ENCODE results near the gene FAM227B. TPM values are rescaled to one million over a fixed set of nuclear protein-coding genes. Genes with fewer than 3 reads are reported as not detected.
A peak's percentile ranks its signal among the peaks of the same experiment; 100 is the strongest.
"Not testable (repeated sequence)": the region's sequence is repeated elsewhere in the genome, so short reads cannot be mapped to it uniquely, and the experiment has no call there.

The FAM227B gene
- total RNA-seq = 15.6 TPM
- long read RNA-seq, partial matches to known transcripts = 8 of 22 reads
- long read RNA-seq, other reads (novel, unspliced or antisense) = 13 of 22 reads

GRCh38 chr15:49620658-49621368 lies at the start of gene FAM227B, which contains the start of gene DTWD1:
Gene FAM227B, minus strand, starts transcription at chr15:49620818. Its CDS starts 5,647 bp downstream, at chr15:49615171.
Gene DTWD1, plus strand, starts transcription at chr15:49621048. Its CDS starts 4,120 bp downstream, at chr15:49625168.
- DNase-seq (peak; percentile 98), ATAC-seq (peak; percentile 100)
- intact Hi-C loops (cut with micrococcal nuclease) = no loop called here

GRCh38 chr15:49669288-49669687 lies 48.7 kb upstream of the FAM227B start:
- no peak for ATAC-seq
- no peak for DNase-seq
- intact Hi-C loops (cut with micrococcal nuclease) = no loop called here

- intact Hi-C loops (cut with micrococcal nuclease); ATAC-seq; DNase-seq: not testable (repeated sequence)
Observed at GRCh38 chr15:49666486-49666885, 45.9 kb upstream of the FAM227B start.

GRCh38 chr15:49664716-49665115 lies 44.1 kb upstream of the FAM227B start:
- DNase-seq (no peak), ATAC-seq (no peak)
- intact Hi-C loops (cut with micrococcal nuclease) = no loop called here

GRCh38 chr15:49656734-49657133 lies 36.1 kb upstream of the FAM227B start:
- ATAC-seq = no peak
- intact Hi-C loops (cut with micrococcal nuclease) = no loop called here

GRCh38 chr15:49652922-49653321 lies 32.3 kb upstream of the FAM227B start:
- DNase-seq (no peak), ATAC-seq (no peak)
- intact Hi-C loops (cut with micrococcal nuclease) = no loop called here

More at GRCh38 chr15:49656734-49657133, 36.1 kb upstream of the FAM227B start:
- no peak for DNase-seq

- no peak for ATAC-seq
- intact Hi-C loops (cut with micrococcal nuclease) = no loop called here
- no peak for DNase-seq
Observed at GRCh38 chr15:49650676-49651075, 30.1 kb upstream of the FAM227B start.

GRCh38 chr15:49649987-49650386 lies 29.4 kb upstream of the FAM227B start:
- intact Hi-C loops (cut with micrococcal nuclease) = no loop called here
- DNase-seq (no peak), ATAC-seq (no peak)

GRCh38 chr15:49646891-49647290 lies 26.3 kb upstream of the FAM227B start:
- ATAC-seq (no peak), DNase-seq (no peak)
- intact Hi-C loops (cut with micrococcal nuclease) = no loop called here

GRCh38 chr15:49645941-49646340 lies 25.3 kb upstream of the FAM227B start:
- intact Hi-C loops (cut with micrococcal nuclease) = no loop called here
- ATAC-seq = no peak
- peak; percentile 26 for DNase-seq

- intact Hi-C loops (cut with micrococcal nuclease) = no loop called here
- peak; percentile 40 for ATAC-seq
- DNase-seq = no peak
Observed at GRCh38 chr15:49645277-49645676, 24.7 kb upstream of the FAM227B start.

- no peak for DNase-seq
- intact Hi-C loops (cut with micrococcal nuclease) = no loop called here
- peak; percentile 38 for ATAC-seq
Observed at GRCh38 chr15:49644364-49644794, 23.8 kb upstream of the FAM227B start.

GRCh38 chr15:49637857-49638256 lies 17.2 kb upstream of the FAM227B start:
- DNase-seq (no peak), ATAC-seq (no peak)
- intact Hi-C loops (cut with micrococcal nuclease) = no loop called here

- no peak for DNase-seq
- intact Hi-C loops (cut with micrococcal nuclease) = no loop called here
- ATAC-seq = no peak
Observed at GRCh38 chr15:49628379-49628778, 7.8 kb upstream of the FAM227B start.

GRCh38 chr15:49627407-49627877 lies 6.8 kb upstream of the FAM227B start:
- no peak for ATAC-seq
- DNase-seq = no peak
- intact Hi-C loops (cut with micrococcal nuclease) = no loop called here

GRCh38 chr15:49625460-49626036 lies 4.9 kb upstream of the FAM227B start:
- intact Hi-C loops (cut with micrococcal nuclease) = no loop called here
- ATAC-seq (no peak), DNase-seq (no peak)

- no peak for DNase-seq
Observed at GRCh38 chr15:49624056-49624455, 3.4 kb upstream of the FAM227B start.

GRCh38 chr15:49622561-49622960 lies 1.9 kb upstream of the FAM227B start:
- DNase-seq (no peak), ATAC-seq (no peak)
- intact Hi-C loops (cut with micrococcal nuclease) = no loop called here

More at GRCh38 chr15:49624056-49624455, 3.4 kb upstream of the FAM227B start:
- ATAC-seq = no peak
- intact Hi-C loops (cut with micrococcal nuclease) = no loop called here

GRCh38 chr15:49621887-49622286 lies 1.3 kb upstream of the FAM227B start:
- no peak for DNase-seq
- no peak for ATAC-seq
- intact Hi-C loops (cut with micrococcal nuclease) = no loop called here

GRCh38 chr15:49621401-49621811 lies 788 bp upstream of the FAM227B start:
- no peak for ATAC-seq
- DNase-seq = no peak
- intact Hi-C loops (cut with micrococcal nuclease) = no loop called here

Measured in left ventricle myocardium superior (tissue), 1 donor.